ENCODE measurements around the gene LONP1. TPM values are rescaled to one million over a fixed set of nuclear protein-coding genes. Genes with fewer than 3 reads are reported as not detected.
A peak's percentile ranks its signal among the peaks of the same experiment; 100 is the strongest.

Gene LONP1
- polyA plus RNA-seq, 1 of the 3 experiments (the other 2 are of a cell fraction) = 111 TPM

- H3K36me3 ChIP-seq (replicated peaks in 1 of 2; ENCODE audit: control insufficient read depth in 1 of 2, insufficient read depth in 2 of 2, low read length in 1 of 2) = no peaks in the 10 kb centered on the region
- TF ChIP-seq RFX5 (IDR thresholded peaks at IDR 0.05; ENCODE audit: low read length) (no peak), FOXM1 (IDR thresholded peaks at IDR 0.05; ENCODE audit: low read depth) (no peak), POLR2AphosphoS5 (IDR thresholded peaks at IDR 0.05; ENCODE audit: low read depth, low read length) (no peak), GABPA (IDR thresholded peaks at IDR 0.05; ENCODE audit: low read depth) (no peak), ZBTB33 (IDR thresholded peaks at IDR 0.05; ENCODE audit: borderline replicate concordance, low read depth) (no peak), ELF1 (IDR thresholded peaks at IDR 0.05) (no peak), SMC3 (IDR thresholded peaks at IDR 0.05; ENCODE audit: low read depth, low read length) (no peak), RCOR1 (IDR thresholded peaks at IDR 0.05; ENCODE audit: low read length) (no peak), REST (IDR thresholded peaks at IDR 0.05; ENCODE audit: low read depth, low read length) (no peak), USF1 (IDR thresholded peaks at IDR 0.05; ENCODE audit: borderline replicate concordance, low read depth) (no peak), PBX3 (IDR thresholded peaks at IDR 0.05) (no peak), CHD2 (IDR thresholded peaks at IDR 0.05; ENCODE audit: low read length, partially characterized antibody) (no peak), RAD21 (IDR thresholded peaks at IDR 0.05; ENCODE audit: low read length) (no peak)
- H3K79me2 ChIP-seq (ENCODE audit: insufficient read depth) = peaks cover 17% of the 10 kb centered on the region
- peak overlapping the region; percentile 89 for H3K9ac ChIP-seq
- peak overlapping the region; percentile 98 for H3K4me2 ChIP-seq
- no peak overlapping the region; a peak in 1 of 4 replicates for H3K27ac ChIP-seq (ENCODE audit: low read depth in 2 of 2, low read length in 1 of 2)
- DNase-seq = no peak
- H2AFZ ChIP-seq (ENCODE audit: low read depth) = no peak overlapping the region; the same call in 1 of the 2 replicates
- H4K20me1 ChIP-seq (ENCODE audit: insufficient read depth) = no peaks in the 10 kb centered on the region
- peak overlapping the region; percentile 81 to 85 for H3K4me3 ChIP-seq (ENCODE audit: low read depth in 2 of 2, low read length in 1 of 2)
- no peaks in the 10 kb centered on the region for H3K9me3 ChIP-seq
- H3K4me1 ChIP-seq (ENCODE audit: control insufficient read depth in 1 of 2, insufficient read depth in 2 of 2, low read depth in 1 of 2, low read length in 1 of 2) = peaks cover 4 to 22% of the 10 kb centered on the region in 2 experiments; a peak in 1 of 4 replicates
- no peaks in the 10 kb centered on the region for H3K9me2 ChIP-seq
- POLR2A ChIA-PET = interaction anchor here (0.6 to 1.0 kb wide), 2 partner anchors 8 to 10 kb away, joined by 3 read pairs; partner anchors contain the start of gene RPL36
- CTCF ChIA-PET = interaction anchor here (1.2 to 1.6 kb wide), 2 partner anchors 8 to 10 kb away, joined by 3 to 5 read pairs; partner anchors contain the start of gene RPL36
- H3K27me3 ChIP-seq (ENCODE audit: insufficient read depth) = no peaks in the 10 kb centered on the region
- peaks cover 10% of the 10 kb centered on the region for H3F3A ChIP-seq (replicated peaks; ENCODE audit: insufficient read depth)
- WGBS (ENCODE audit: low lambda C conversion rate) = 37% methylated on average over 17 of the region's 17 CpGs
Observed at GRCh38 chr19:5681391-5682106, 38.4 kb downstream of the LONP1 start.
